ENCODE results near the gene C3. TPM values are rescaled to one million over a fixed set of nuclear protein-coding genes. Genes with fewer than 3 reads are reported as not detected.
"Not testable (repeated sequence)": the region's sequence is repeated elsewhere in the genome, so short reads cannot be mapped to it uniquely, and the experiment has no call there.

The C3 gene
- total RNA-seq, 1 experiment from 2014 or later: not detected

GRCh38 chr19:6633456-6633813 is 87.0 kb downstream of the C3 start:
- not testable (repeated sequence) for H3K27me3 ChIP-seq (ENCODE audit: low read length); H3K4me2 ChIP-seq (ENCODE audit: low read depth, low read length, poor library complexity, severe bottlenecking); H4K20me1 ChIP-seq (ENCODE audit: insufficient read depth, low read depth, low read length); H3K4me1 ChIP-seq (ENCODE audit: low read length); DNase-seq; H2AFZ ChIP-seq (ENCODE audit: low read length); H3K36me3 ChIP-seq (ENCODE audit: insufficient read depth, low read length); H3K9ac ChIP-seq (ENCODE audit: low read length); H3K9me2 ChIP-seq (replicated peaks; ENCODE audit: insufficient read depth, low read length); H3K4me3 ChIP-seq (ENCODE audit: low read length); H3K79me2 ChIP-seq (ENCODE audit: low read length); H3K27ac ChIP-seq (ENCODE audit: low read length); H3K9me3 ChIP-seq (ENCODE audit: low read length)

GRCh38 chr19:6632747-6633455 is 87.5 kb downstream of the C3 start:
- H2AFZ ChIP-seq (ENCODE audit: low read length); H3K36me3 ChIP-seq (ENCODE audit: insufficient read depth, low read length); H4K20me1 ChIP-seq (ENCODE audit: insufficient read depth, low read depth, low read length); H3K4me3 ChIP-seq (ENCODE audit: low read length); H3K9me2 ChIP-seq (replicated peaks; ENCODE audit: insufficient read depth, low read length); H3K9me3 ChIP-seq (ENCODE audit: low read length); H3K9ac ChIP-seq (ENCODE audit: low read length); H3K27me3 ChIP-seq (ENCODE audit: low read length); H3K27ac ChIP-seq (ENCODE audit: low read length); H3K4me1 ChIP-seq (ENCODE audit: low read length); H3K4me2 ChIP-seq (ENCODE audit: low read depth, low read length, poor library complexity, severe bottlenecking); H3K79me2 ChIP-seq (ENCODE audit: low read length): not testable (repeated sequence)
- peak; percentile 86 for DNase-seq

GRCh38 chr19:6632002-6632621 is 88.3 kb downstream of the C3 start:
- Histone ChIP-seq H3K9me3 (ENCODE audit: low read length) (no peaks in the 10 kb centered on the region), H3K27ac (ENCODE audit: low read length) (no peak overlapping the region), H3K27me3 (ENCODE audit: low read length) (no peaks in the 10 kb centered on the region), H2AFZ (ENCODE audit: low read length) (no peak overlapping the region), H3K9me2 (replicated peaks; ENCODE audit: insufficient read depth, low read length) (no peaks in the 10 kb centered on the region), H3K4me1 (ENCODE audit: low read length) (peaks cover 9% of the 10 kb centered on the region), H4K20me1 (ENCODE audit: insufficient read depth, low read depth, low read length) (no peaks in the 10 kb centered on the region), H3K4me3 (ENCODE audit: low read length) (no peak overlapping the region), H3K79me2 (ENCODE audit: low read length) (no peaks in the 10 kb centered on the region), H3K36me3 (ENCODE audit: insufficient read depth, low read length) (no peaks in the 10 kb centered on the region), H3K4me2 (ENCODE audit: low read depth, low read length, poor library complexity, severe bottlenecking) (no peak overlapping the region), H3K9ac (ENCODE audit: low read length) (no peak overlapping the region)
- DNase-seq: peak; percentile 95

Other genes starting within 250 kb of the C3 start
- 19.2 and 32.0 TPM in 2 replicates for gene DENND1C, start 238.9 kb downstream of the C3 start, total RNA-seq (2014; rRNA removed; shearing (Covaris generic); ENCODE audit: low replicate concordance)
- gene TUBB4A, start 218.3 kb downstream of the C3 start, total RNA-seq (2014; rRNA removed; shearing (Covaris generic); ENCODE audit: low replicate concordance): 0.45 and 0.83 TPM in 2 replicates
- 10.3 and 14.5 TPM in 2 replicates for gene TNFSF9, start 189.6 kb downstream of the C3 start, total RNA-seq (2014; rRNA removed; shearing (Covaris generic); ENCODE audit: low replicate concordance)
- 10.4 and 12.6 TPM in 2 replicates for gene CD70, start 129.5 kb downstream of the C3 start, total RNA-seq (2014; rRNA removed; shearing (Covaris generic); ENCODE audit: low replicate concordance)
- gene TNFSF14, start 50.5 kb downstream of the C3 start, total RNA-seq (2014; rRNA removed; shearing (Covaris generic); ENCODE audit: low replicate concordance): 1.8 TPM in 1 of 2 replicates, not detected in the other
- gene GPR108, start 16.9 kb upstream of the C3 start, total RNA-seq (2014; rRNA removed; shearing (Covaris generic); ENCODE audit: low replicate concordance): 34.7 and 41.8 TPM in 2 replicates
- 6.5 and 15.7 TPM in 2 replicates for gene TRIP10, start 19.0 kb upstream of the C3 start, total RNA-seq (2014; rRNA removed; shearing (Covaris generic); ENCODE audit: low replicate concordance)
- 3.3 and 18.9 TPM in 2 replicates for gene SH2D3A, start 46.8 kb upstream of the C3 start, total RNA-seq (2014; rRNA removed; shearing (Covaris generic); ENCODE audit: low replicate concordance)
- 46.0 and 85.2 TPM in 2 replicates for gene VAV1, start 52.1 kb upstream of the C3 start, total RNA-seq (2014; rRNA removed; shearing (Covaris generic); ENCODE audit: low replicate concordance)
- 0.30 TPM in 1 of 2 replicates, not detected in the other for gene ADGRE1, start 166.9 kb upstream of the C3 start, total RNA-seq (2014; rRNA removed; shearing (Covaris generic); ENCODE audit: low replicate concordance)

Measured in Karpas-422 (cell line).